Measurements from ENCODE around the gene EFS.

DNA sequence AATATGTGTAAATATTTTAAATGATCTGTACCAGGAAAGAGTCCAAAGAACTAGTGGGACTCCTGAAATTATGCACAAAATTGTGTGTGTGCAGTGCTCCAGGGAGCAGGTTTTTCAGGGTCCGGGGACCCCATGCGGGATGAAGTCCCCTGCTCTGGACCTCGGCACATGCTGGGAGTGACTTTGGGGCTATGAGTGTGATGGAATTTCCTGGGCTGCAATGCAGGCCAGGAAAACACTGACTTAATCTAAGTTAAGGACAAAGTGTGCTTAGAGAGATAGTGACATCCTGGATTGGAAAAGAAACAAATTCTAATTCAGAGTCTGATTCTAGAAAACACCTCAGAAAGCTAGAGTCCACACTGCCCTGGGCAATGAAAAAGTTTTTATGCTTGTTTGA, 49.3 kb upstream of the EFS start:
- TF ChIP-seq, protein P1, sequence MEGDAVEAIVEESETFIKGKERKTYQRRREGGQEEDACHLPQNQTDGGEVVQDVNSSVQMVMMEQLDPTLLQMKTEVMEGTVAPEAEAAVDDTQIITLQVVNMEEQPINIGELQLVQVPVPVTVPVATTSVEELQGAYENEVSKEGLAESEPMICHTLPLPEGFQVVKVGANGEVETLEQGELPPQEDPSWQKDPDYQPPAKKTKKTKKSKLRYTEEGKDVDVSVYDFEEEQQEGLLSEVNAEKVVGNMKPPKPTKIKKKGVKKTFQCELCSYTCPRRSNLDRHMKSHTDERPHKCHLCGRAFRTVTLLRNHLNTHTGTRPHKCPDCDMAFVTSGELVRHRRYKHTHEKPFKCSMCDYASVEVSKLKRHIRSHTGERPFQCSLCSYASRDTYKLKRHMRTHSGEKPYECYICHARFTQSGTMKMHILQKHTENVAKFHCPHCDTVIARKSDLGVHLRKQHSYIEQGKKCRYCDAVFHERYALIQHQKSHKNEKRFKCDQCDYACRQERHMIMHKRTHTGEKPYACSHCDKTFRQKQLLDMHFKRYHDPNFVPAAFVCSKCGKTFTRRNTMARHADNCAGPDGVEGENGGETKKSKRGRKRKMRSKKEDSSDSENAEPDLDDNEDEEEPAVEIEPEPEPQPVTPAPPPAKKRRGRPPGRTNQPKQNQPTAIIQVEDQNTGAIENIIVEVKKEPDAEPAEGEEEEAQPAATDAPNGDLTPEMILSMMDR (IDR thresholded peaks at IDR 0.05; ENCODE audit: poor library complexity): no peak
- TF ChIP-seq EZH2phosphoT487 (IDR thresholded peaks at IDR 0.05; ENCODE audit: low read depth, severe bottlenecking, unreplicated experiment) (no peak), EZH2 (IDR thresholded peaks at IDR 0.05; ENCODE audit: borderline replicate concordance) (no peak)
